Measurements from ENCODE around the gene C4BPA. TPM values are rescaled to one million over a fixed set of nuclear protein-coding genes. Genes with fewer than 3 reads are reported as not detected.

The C4BPA gene
- not detected in 2 replicates for total RNA-seq (2014; rRNA removed; shearing (Covaris generic))
- polyA plus RNA-seq (2015; cell fraction: cytosol; rRNA removed): not detected in 2 replicates
- polyA plus RNA-seq (2015; cell fraction: nucleus; rRNA removed): not detected in 2 replicates

- DNase-seq (ENCODE audit: low read depth): no peak
Measured at GRCh38 chr1:207103892-207104373, at the start of gene C4BPA. Gene C4BPA (plus strand): TSS chr1:207104233. CDS start chr1:207113026, 8,793 bp downstream.

DNA sequence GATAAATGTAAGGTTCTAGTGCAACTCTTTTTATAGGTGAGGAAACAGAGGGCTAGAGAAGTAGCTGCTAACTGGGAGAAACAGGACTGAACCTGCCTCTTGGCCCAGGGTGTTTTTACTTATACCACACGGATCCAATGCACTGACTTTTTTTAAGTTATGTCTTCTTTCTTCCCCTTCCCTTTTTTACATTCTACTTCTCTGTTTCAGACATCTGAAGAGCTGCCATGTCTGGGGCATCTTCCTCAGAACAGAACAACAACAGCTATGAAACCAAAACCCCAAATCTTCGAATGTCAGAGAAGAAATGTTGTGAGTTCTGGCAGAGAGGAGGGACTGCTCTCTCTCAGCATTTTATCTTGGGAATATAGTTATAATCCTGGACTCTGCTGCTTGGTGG lies 49.5 kb upstream of the C4BPA start:
- DNase-seq (ENCODE audit: low read depth): no peak

DNA sequence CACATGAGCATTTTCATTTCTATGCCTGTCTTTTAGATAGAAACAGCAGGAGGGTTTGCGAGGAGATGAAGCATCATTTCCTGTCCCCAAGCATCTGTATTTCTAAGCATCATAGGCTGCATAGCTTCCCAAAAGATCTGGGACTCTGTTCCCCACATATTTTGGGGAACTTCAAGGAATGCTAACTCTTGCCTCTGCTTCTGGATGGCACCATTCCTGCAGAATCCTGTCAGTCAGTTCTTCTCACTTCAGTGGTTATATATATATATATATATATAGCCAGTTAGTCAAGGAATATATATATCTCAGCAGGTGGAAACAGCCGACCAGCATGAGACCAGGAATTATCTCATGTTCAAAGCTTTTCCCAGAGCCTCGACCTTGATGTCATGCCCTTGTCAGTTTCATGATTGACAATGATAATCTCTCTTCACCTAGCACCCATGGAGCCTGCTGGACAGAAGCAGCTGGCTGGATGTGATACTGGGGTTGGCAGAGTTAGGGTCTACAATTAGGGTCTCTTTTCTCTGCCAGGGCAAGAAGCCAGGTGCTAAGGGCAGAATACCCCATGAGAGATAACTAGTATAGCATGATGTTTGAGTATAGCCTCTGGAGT lies 48.5 kb upstream of the C4BPA start:
- no peak for DNase-seq (ENCODE audit: low read depth)

DNA sequence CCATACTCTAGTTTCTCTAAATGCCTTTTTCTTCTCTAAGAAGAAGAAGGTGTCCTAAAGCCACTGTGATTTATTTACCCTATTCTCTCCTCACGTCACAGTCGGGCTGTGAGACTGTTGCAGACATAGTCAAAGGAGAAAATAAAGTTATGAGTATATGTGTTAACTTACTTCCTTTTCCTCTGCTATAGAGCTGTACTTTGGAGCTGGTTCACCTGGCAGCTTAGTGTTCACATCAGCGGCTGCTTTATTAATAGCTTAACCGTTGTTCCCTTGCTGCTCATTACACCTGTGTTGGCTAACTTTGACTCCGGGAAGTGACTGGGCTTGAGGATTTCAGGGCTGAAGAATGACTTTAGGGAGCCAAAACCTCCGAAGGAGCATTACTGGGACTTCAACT lies 47.4 kb upstream of the C4BPA start:
- no peak for DNase-seq (ENCODE audit: low read depth)

- DNase-seq (ENCODE audit: low read depth): no peak
Measured at GRCh38 chr1:207058252-207058651, 45.8 kb upstream of the C4BPA start.

- DNase-seq (ENCODE audit: low read depth): no peak
Measured at GRCh38 chr1:207058878-207059867, 44.9 kb upstream of the C4BPA start.

- no peak for DNase-seq (ENCODE audit: low read depth)
Measured at GRCh38 chr1:207059881-207060280, 44.2 kb upstream of the C4BPA start.

GRCh38 chr1:207060596-207060995 lies 43.4 kb upstream of the C4BPA start:
- DNase-seq (ENCODE audit: low read depth): no peak

DNA sequence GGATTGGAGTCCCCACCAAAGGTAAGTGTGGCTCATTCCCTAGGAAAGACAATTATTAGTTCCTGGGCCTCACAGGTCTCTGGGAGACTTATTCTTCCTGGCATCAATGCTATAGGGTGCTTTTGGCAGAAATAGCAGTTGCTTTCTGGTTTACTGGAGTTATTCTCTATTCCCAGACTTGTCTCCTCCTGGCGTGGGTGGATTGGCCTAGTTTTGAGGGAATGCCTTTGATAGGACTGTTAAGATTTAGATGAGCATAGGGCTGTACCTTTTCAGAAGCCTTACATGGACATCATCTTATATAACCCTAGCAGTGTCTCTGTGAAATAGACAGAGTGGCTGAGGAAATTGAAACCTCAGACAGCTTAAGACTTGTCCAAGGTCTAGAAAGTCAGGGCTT lies 42.0 kb upstream of the C4BPA start:
- no peak for DNase-seq (ENCODE audit: low read depth)

- DNase-seq (ENCODE audit: low read depth): no peak
Measured at GRCh38 chr1:207063014-207063413, 41.0 kb upstream of the C4BPA start.

DNA sequence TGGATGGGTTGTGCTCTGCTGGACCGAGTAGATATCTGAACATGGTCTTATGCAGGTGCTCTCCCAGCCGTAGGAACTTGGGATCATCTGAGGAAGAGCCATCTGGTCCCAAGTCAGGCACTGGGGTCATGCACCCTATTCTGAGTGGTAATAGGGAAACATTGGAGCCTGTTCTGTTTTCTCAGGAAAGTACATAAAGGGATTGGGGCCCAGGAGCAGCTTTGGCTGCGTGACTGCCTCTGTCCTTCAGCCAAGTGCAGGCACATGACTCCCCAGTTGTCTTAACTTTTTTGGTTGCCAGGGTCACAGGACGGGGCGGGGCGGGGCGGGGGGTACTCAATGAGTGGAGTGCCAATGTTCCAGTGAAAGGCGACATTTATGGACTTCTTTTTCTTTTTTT lies 39.5 kb upstream of the C4BPA start:
- DNase-seq (ENCODE audit: low read depth): no peak

- DNase-seq (ENCODE audit: low read depth): no peak
Measured at GRCh38 chr1:207067185-207067584, 36.8 kb upstream of the C4BPA start.

GRCh38 chr1:207067665-207068064 lies 36.4 kb upstream of the C4BPA start:
- no peak for DNase-seq (ENCODE audit: low read depth)

GRCh38 chr1:207069061-207069460 lies 35.0 kb upstream of the C4BPA start:
- DNase-seq (ENCODE audit: low read depth): no peak

DNA sequence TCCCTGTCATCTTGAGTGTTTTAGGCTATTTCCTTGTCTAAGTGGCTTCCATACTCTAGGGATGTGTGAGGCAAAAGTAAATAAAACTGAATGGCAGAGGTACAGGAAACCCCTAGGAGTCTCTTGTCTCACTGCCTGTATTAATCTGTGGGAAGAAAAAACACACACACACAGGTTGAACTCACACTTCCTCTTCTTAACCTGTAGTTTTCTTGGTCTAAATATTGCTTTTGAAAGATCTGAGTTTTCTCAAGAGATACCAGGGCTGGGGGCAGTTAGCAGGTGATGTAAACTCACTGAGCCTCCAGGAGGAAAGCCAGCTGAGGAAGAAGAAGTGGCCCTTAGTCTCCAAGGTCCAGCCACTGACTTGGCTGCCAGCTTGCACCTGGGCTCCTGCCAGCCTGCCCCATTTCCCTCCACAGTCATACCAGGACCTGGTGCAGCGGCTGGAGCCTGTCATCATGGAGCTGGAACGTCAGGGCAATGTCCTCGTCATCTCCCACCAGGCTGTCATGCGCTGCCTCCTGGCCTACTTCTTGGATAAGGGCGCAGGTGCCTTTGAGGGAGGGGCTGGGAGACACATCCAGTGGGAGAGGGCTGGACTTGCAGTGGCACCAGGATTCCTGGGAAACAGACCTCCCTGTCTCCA lies 34.1 kb upstream of the C4BPA start:
- no peak for DNase-seq (ENCODE audit: low read depth)

DNA sequence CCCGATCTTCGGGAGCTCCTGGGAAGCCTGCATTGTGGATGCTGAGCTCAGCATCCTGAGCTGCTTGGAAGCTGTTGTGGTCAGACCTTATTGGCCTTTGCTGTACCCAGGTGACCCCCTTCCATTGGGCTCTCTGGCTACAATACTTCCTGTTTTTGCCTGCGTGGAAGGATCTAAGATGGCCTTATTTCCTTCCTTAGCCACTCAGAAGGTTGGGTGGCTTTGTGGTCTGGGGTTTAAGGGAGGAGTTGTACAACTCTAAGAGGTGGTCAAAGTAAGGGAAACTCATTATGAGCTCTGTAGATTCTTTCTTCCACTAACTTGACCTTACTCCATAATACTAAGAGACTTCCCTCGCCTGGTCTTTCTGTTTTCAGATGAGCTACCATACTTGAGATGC lies 33.2 kb upstream of the C4BPA start:
- no peak for DNase-seq (ENCODE audit: low read depth)

- DNase-seq (ENCODE audit: low read depth): no peak
Measured at GRCh38 chr1:207071426-207071825, 32.6 kb upstream of the C4BPA start.

DNA sequence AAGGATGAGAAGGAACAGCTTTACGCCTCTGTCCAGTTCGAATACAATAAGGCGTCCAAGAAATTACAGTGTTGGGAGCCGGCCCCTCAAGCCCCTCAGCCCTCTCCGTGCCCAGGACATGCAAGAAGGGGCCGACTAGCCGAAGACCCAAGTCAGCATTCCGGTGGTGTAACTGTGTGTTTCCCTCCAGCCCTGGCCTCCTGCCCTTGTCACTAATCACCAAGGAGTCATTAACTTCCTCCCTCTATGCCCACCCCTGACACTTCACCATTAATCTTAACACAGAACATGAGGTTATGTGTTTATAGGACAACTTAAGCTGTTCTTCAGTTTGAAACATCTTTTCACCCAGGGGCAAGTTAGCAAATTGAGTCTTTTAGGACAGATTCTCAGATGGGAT lies 31.8 kb upstream of the C4BPA start:
- no peak for DNase-seq (ENCODE audit: low read depth)

- DNase-seq (ENCODE audit: low read depth): peak; percentile 79
Measured at GRCh38 chr1:207073906-207074820, 29.9 kb upstream of the C4BPA start.

DNA sequence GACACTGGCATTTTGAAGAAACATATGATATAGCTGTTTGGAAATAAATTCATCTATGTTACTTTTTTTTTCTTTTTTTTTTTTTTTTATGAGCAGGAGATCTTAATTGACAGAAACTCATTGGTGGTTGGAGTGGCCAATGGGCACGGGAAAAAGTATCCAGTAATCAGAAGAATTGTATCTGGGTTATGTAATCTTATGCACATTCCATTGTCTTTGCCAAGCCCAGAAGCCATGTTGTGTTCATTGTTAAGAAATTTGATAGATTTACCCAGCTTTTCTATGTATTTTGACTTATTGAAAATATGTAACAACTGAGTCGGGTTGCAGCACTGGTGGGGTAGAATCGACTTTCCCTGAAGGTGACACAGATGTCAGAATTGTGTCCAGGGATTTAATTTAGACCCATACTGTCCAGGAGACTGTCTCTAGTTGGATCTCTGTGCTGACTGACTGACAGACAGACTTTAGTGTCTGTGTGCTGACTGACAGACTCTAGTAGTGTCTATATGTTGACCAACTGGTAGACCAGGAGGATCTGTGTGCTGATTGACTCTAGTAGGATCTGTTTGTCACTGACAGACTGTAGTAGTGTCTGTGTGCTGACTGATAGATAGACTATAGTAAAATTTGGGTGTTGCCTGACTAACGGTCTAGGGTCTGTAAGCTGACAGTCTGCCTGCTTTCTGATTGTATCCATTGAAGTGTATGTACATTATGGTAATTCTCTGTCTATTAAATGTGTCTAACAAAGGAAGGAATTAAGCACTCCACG lies 27.7 kb upstream of the C4BPA start:
- no peak for DNase-seq (ENCODE audit: low read depth)
